HepG2 (cell line): ENCODE measurements around the gene PRPF18. TPM values are rescaled to one million over a fixed set of nuclear protein-coding genes. Genes with fewer than 3 reads are reported as not detected.

Source experiments
- ATAC-seq: fragments of 200-7000 bp; cut with Tn5 transposase; 3 replicates; pipeline ENCODE4 v1.9.1; 2020; ENCODE audit warnings: mild to moderate bottlenecking, moderate library complexity
- BruUV-seq: library from RNA; stranded (reverse); fragments of 400-500 nt; replicated peaks from 2 replicates; lab custom pipeline; 2021; lab: Mats Ljungman, UMichigan
- CTCF ChIA-PET: fragments of 300-600 bp; formaldehyde crosslinking; extraction: SDS; loops from one replicate; lab custom pipeline; 2021; ENCODE audit warnings: low total read pairs, inconsistent platforms, low intra/inter-chr PET ratio; lab: Yijun Ruan, JAX
- POLR2A ChIA-PET: fragments of 350-600 bp; sonication (Branson Sonifier 250); formaldehyde crosslinking; loops from one replicate; lab custom pipeline; 2020; ENCODE audit warnings: antibody characterized with exemption, inconsistent platforms; lab: Yijun Ruan, JAX
- DNase-seq: peaks from one replicate; pipeline ENCODE4 v3.0.0-alpha.2; 2015; ENCODE audit warnings: low spot score
- FAIRE-seq: peaks from 3 replicates; lab custom pipeline; 2011; peaks lifted over from hg19 to GRCh38; lab: Jason Lieb, UNC
- H2AFZ ChIP-seq: one replicate; pipeline ENCODE4 v1.6.1; 2011; ENCODE audit warnings: low read length, inconsistent platforms
- H3K27ac ChIP-seq: fragments of 300-600 bp; 3 replicates; pipeline ENCODE4 v1.8.0; 2011; ENCODE audit warnings: mixed run types, mild to moderate bottlenecking, mixed read lengths, low read length, inconsistent platforms; ENCODE audit not compliant: insufficient read depth; ENCODE audit errors: extremely low read length
- H3K27me3 ChIP-seq, 2 experiments: fragments of 200-600 bp in 1 of 2; 2 replicates in 1 of 2; 3 replicates in 1 of 2; pipeline versions ENCODE4 v1.6.0 to v1.8.0; 2011; ENCODE audit warnings: low read length in 2 of 2, mild to moderate bottlenecking in 2 of 2, moderate library complexity in 2 of 2, inconsistent platforms in 1 of 2; ENCODE audit not compliant: insufficient read depth in 2 of 2, control insufficient read depth in 1 of 2
- H3K36me3 ChIP-seq, 2 experiments: fragments of 200-600 bp in 1 of 2; replicated peaks in 1 of 2; 2 replicates in 1 of 2; 3 replicates in 1 of 2; pipeline versions ENCODE4 v1.5.1 to v1.8.0; 2011; ENCODE audit warnings: low read length in 2 of 2, inconsistent platforms in 1 of 2; ENCODE audit not compliant: insufficient read depth in 2 of 2, control insufficient read depth in 1 of 2
- H3K4me1 ChIP-seq: 2 replicates; pipeline ENCODE4 v1.5.1; 2012; ENCODE audit warnings: low read length, inconsistent platforms; ENCODE audit not compliant: insufficient read depth
- H3K4me2 ChIP-seq: 2 replicates; pipeline ENCODE4 v1.6.0; 2011; ENCODE audit warnings: low read depth, low read length, inconsistent platforms
- H3K4me3 ChIP-seq, 3 experiments: fragments of 200-600 bp in 1 of 3; sonication (generic), shearing (Covaris generic) in 1 of 3; replicated peaks in 1 of 3; 2 replicates each; pipeline ENCODE4 v1.5.1; 2011 to 2016; ENCODE audit warnings: low read length in 3 of 3, inconsistent platforms in 2 of 3, low read depth in 2 of 3, mild to moderate bottlenecking in 2 of 3, control low read depth in 1 of 3, mixed read lengths in 1 of 3; ENCODE audit not compliant: insufficient read depth in 1 of 3
- H3K79me2 ChIP-seq: one replicate; pipeline ENCODE4 v1.6.1; 2011; ENCODE audit warnings: low read length, inconsistent platforms; ENCODE audit not compliant: insufficient read depth
- H3K9ac ChIP-seq: 2 replicates; pipeline ENCODE4 v1.6.0; 2011; ENCODE audit warnings: mild to moderate bottlenecking, low read depth, low read length, inconsistent platforms; ENCODE audit not compliant: insufficient read depth
- H3K9me3 ChIP-seq: 2 replicates; pipeline ENCODE4 v1.5.1; 2012; ENCODE audit warnings: mild to moderate bottlenecking, low read length
- H4K20me1 ChIP-seq: 2 replicates; pipeline ENCODE4 v1.6.0; 2011; ENCODE audit warnings: inconsistent platforms, mild to moderate bottlenecking, low read length, moderate library complexity; ENCODE audit not compliant: insufficient read depth
- BRF2 ChIP-seq: sonication (generic); formaldehyde crosslinking; IDR thresholded peaks from 2 replicates; pipeline ENCODE4 v1.8.1; 2022; ENCODE audit warnings: mild to moderate bottlenecking, missing genetic modification reagents
- CBX1 ChIP-seq: IDR thresholded peaks from one replicate; pipeline ENCODE4 v1.6.1; 2016; ENCODE audit warnings: antibody characterized with exemption, low read depth
- DPF2 ChIP-seq: sonication (generic); formaldehyde crosslinking; IDR thresholded peaks from 2 replicates; pipeline ENCODE4 v1.4.0; 2020; ENCODE audit warnings: mild to moderate bottlenecking, low read depth, missing genetic modification reagents, borderline replicate concordance
- ESRRA ChIP-seq: sonication (generic); formaldehyde crosslinking; IDR thresholded peaks from 2 replicates; pipeline ENCODE4 v1.5.1; 2020; ENCODE audit warnings: mild to moderate bottlenecking, low read depth, missing genetic modification reagents
- FIP1L1 ChIP-seq: fragments of 200-400 bp; formaldehyde crosslinking; IDR thresholded peaks from 2 replicates; pipeline ENCODE4 v1.6.1; 2018; ENCODE audit warnings: low read depth, mild to moderate bottlenecking, low read length, moderate library complexity, borderline replicate concordance; ENCODE audit not compliant: insufficient read depth
- FOXK1 ChIP-seq: sonication (generic); formaldehyde crosslinking; IDR thresholded peaks from 2 replicates; pipeline ENCODE4 v1.4.0; 2020; ENCODE audit warnings: low read depth, missing genetic modification reagents, borderline replicate concordance
- GATA4 ChIP-seq: sonication (generic); IDR thresholded peaks from 2 replicates; pipeline ENCODE4 v1.6.1; 2016; ENCODE audit warnings: antibody characterized with exemption, low read depth, borderline replicate concordance
- NFE2L2 ChIP-seq: fragments of 150-350 bp; IDR thresholded peaks from 2 replicates; pipeline ENCODE4 v1.6.1; 2014; ENCODE audit warnings: low read length
- YEATS2 ChIP-seq: sonication (generic); formaldehyde crosslinking; IDR thresholded peaks from 2 replicates; pipeline ENCODE4 v1.4.0; 2020; ENCODE audit warnings: missing genetic modification reagents, borderline replicate concordance
- ZBTB25 ChIP-seq: IDR thresholded peaks from 2 replicates; pipeline ENCODE4 v1.6.1; 2018; ENCODE audit warnings: missing genetic modification reagents
- ZBTB34 ChIP-seq: sonication (generic); formaldehyde crosslinking; IDR thresholded peaks from 2 replicates; pipeline ENCODE4 v1.8.0; 2022; ENCODE audit warnings: mild to moderate bottlenecking, missing genetic modification reagents
- ZFYVE20 ChIP-seq: sonication (generic); formaldehyde crosslinking; IDR thresholded peaks from 2 replicates; pipeline ENCODE4 v1.8.0; 2023; ENCODE audit warnings: low read depth, mild to moderate bottlenecking, moderate library complexity, missing genetic modification reagents, borderline replicate concordance
- ZNF232 ChIP-seq: sonication (generic); formaldehyde crosslinking; IDR thresholded peaks from 2 replicates; pipeline ENCODE4 v1.4.0; 2020; ENCODE audit warnings: missing genetic modification reagents, borderline replicate concordance
- ZNF652 ChIP-seq: IDR thresholded peaks from 2 replicates; pipeline ENCODE4 v1.6.1; 2016; ENCODE audit warnings: low read depth, borderline replicate concordance
- ZNF768 ChIP-seq: sonication (generic); formaldehyde crosslinking; IDR thresholded peaks from 2 replicates; pipeline ENCODE4 v1.4.0; 2020; ENCODE audit warnings: missing genetic modification reagents
- ZNF772 ChIP-seq: sonication (generic); formaldehyde crosslinking; IDR thresholded peaks from 2 replicates; pipeline ENCODE4 v1.5.0; 2020; ENCODE audit warnings: mild to moderate bottlenecking, missing genetic modification reagents
- ZNF790 ChIP-seq: sonication (generic); formaldehyde crosslinking; IDR thresholded peaks from 2 replicates; pipeline ENCODE4 v1.8.0; 2022; ENCODE audit warnings: missing genetic modification reagents, mild to moderate bottlenecking, borderline replicate concordance
- WGBS: methylation state at CpG from one replicate; pipeline ENCODE4 v1.1.6; 2017; ENCODE audit warnings: low lambda C conversion rate; 5-methylcytosine and 5-hydroxymethylcytosine counted together
- in situ Hi-C: cut with HindIII; loops from 2 replicates; pipeline ENCODE4 v1.10.0; 2017; ENCODE audit warnings: low pct_unique_long_range_greater_than_20kb; ENCODE audit not compliant: extremely low pct_ligation_motif_present
- intact Hi-C: fragments of 100-400 bp; cut with micrococcal nuclease; formaldehyde crosslinking; loops from one replicate; pipeline ENCODE4 v1.10.0; 2022; ENCODE audit not compliant: unreplicated experiment
- polyA plus RNA-seq, 8 experiments: library from polyadenylated mRNA; depleted of rRNA in 3 of 8; stranded (reverse) in 7 of 8; unstranded in 1 of 8; fragments of >200 nt; fragmentation: Illumina TruSeq in 4 of 8; extraction: Trizol in 4 of 8; gene quantifications; 2 replicates each; pipeline versions ENCODE4 v1.2.1 to v1.2.3, GENCODE V29; 2011 to 2016; ENCODE audit warnings: low read depth in 4 of 8, missing spikeins in 1 of 8, mixed read lengths in 1 of 8; ENCODE audit not compliant: insufficient read depth in 1 of 8
- total RNA-seq, 5 experiments: library from RNA; depleted of rRNA; stranded (reverse); fragments of >200 nt; fragmentation: Illumina TruSeq; extraction: Trizol; gene quantifications; 2 replicates each; pipeline ENCODE4 v1.2.3, GENCODE V29; 2016; ENCODE audit warnings: low read depth in 1 of 5
- TF ChIP-seq, protein P1 (sequence below): sonication (generic); formaldehyde crosslinking; IDR thresholded peaks from 2 replicates; pipeline ENCODE4 v1.4.0; 2020; ENCODE audit warnings: missing genetic modification reagents

Gene PRPF18
- total and polyA plus RNA-seq, 2 of the 13 experiments (the other 11 are each of a cell fraction or from before 2014, with no cell fraction given) = 6.1 to 17.2 TPM

GRCh38 chr10:13642293-13642692, 55.5 kb downstream of the PRPF18 start (continued):
- TF ChIP-seq, protein P1, sequence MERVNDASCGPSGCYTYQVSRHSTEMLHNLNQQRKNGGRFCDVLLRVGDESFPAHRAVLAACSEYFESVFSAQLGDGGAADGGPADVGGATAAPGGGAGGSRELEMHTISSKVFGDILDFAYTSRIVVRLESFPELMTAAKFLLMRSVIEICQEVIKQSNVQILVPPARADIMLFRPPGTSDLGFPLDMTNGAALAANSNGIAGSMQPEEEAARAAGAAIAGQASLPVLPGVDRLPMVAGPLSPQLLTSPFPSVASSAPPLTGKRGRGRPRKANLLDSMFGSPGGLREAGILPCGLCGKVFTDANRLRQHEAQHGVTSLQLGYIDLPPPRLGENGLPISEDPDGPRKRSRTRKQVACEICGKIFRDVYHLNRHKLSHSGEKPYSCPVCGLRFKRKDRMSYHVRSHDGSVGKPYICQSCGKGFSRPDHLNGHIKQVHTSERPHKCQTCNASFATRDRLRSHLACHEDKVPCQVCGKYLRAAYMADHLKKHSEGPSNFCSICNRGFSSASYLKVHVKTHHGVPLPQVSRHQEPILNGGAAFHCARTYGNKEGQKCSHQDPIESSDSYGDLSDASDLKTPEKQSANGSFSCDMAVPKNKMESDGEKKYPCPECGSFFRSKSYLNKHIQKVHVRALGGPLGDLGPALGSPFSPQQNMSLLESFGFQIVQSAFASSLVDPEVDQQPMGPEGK (CRISPR knock-in tag) = no peak
- TF ChIP-seq YEATS2 (CRISPR knock-in tag) (no peak), FOXK1 (CRISPR knock-in tag) (no peak), ZNF790 (CRISPR knock-in tag) (no peak), ESRRA (CRISPR knock-in tag) (no peak)

- in situ Hi-C loops = no loop called here
- WGBS = 77% methylated on average over 6 of the region's 7 CpGs
- POLR2A ChIA-PET = no interaction called here
- Histone ChIP-seq H4K20me1 (no peaks in the 10 kb centered on the region), H3K27ac (no peak overlapping the region), H3K79me2 (no peaks in the 10 kb centered on the region), H3K27me3 (no peaks in the 10 kb centered on the region), H3K9ac (no peak overlapping the region), H2AFZ (no peak overlapping the region), H3K36me3 (peaks cover 0 to 3% of the 10 kb centered on the region in 2 experiments; a peak in 1 of 5 replicates), H3K4me2 (no peak overlapping the region), H3K4me3 (no peak overlapping the region), H3K4me1 (no peaks in the 10 kb centered on the region), H3K9me3 (peaks cover 15% of the 10 kb centered on the region)
- FAIRE-seq (no peak), DNase-seq (no peak), ATAC-seq (no peak)
- CTCF ChIA-PET = no interaction called here
- intact Hi-C loops = no loop called here
- no TSS peak for BruUV-seq
- TF ChIP-seq ZNF768 = no peak
- no peak for TF ChIP-seq ZBTB25 (CRISPR knock-in tag)
- no peak for TF ChIP-seq ZFYVE20 (CRISPR knock-in tag)
- no peak for TF ChIP-seq NFE2L2
- no peak for TF ChIP-seq FIP1L1
- TF ChIP-seq CBX1 = no peak
- TF ChIP-seq ZBTB34 (CRISPR knock-in tag) = no peak
- TF ChIP-seq ZNF652 (CRISPR knock-in tag) = no peak
- TF ChIP-seq ZNF232 (CRISPR knock-in tag) = no peak
- TF ChIP-seq GATA4 = no peak
- TF ChIP-seq ZNF772 (CRISPR knock-in tag) = no peak
- no peak for TF ChIP-seq DPF2
- TF ChIP-seq BRF2 = no peak
These were observed 56.3 kb downstream of the PRPF18 start for GRCh38 chr10:13643016-13643415.
